Measurements from ENCODE around the gene IKBIP. TPM values are rescaled to one million over a fixed set of nuclear protein-coding genes. Genes with fewer than 3 reads are reported as not detected.
A peak's percentile ranks its signal among the peaks of the same experiment; 100 is the strongest.

IKBIP gene
- total and polyA plus RNA-seq, 9 of the 15 experiments (the other 6 are each of a cell fraction or from before 2014, with no cell fraction given), result 3.3 to 19.5 (median 14.9) TPM

DNA sequence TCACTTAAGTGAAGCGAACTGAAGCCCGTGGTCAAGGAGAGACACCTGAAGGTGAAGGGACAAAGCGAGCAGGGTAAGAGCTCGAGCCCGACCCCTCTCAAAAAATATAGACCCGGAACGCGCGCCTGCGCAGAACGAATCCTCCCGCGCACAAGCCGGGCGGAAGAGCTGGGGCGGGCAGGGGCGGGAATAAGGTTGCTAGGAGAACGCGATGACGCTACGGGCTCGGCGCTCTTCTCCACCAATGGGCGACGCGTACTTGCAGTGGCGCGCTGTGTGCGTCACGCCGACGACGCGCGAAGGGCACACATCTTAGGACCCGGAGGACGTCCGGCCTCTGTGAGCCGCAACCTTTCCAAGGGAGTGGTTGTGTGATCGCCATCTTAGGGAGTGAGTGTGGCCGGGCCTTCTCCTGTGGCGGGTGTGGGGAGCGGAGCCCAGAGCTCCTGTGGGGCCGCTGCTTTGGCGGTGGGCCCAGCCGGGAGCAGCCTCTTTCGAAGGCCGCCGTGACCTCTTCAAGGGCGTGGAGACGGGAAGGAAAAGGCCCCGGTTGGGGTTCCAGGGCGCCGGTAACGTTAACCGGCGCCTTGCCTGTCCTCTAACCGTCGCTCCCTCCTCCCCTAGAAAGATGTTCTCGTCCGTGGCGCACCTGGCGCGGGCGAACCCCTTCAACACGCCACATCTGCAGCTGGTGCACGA lies 51.1 kb downstream of the IKBIP start, which contains the start of gene SLC25A3 (continued):
- TF ChIP-seq ZBTB7A (IDR thresholded peaks at IDR 0.05; ENCODE audit: borderline replicate concordance, control insufficient read depth, low read depth, low read length) (peak; percentile 57; the same call in 1 of the 2 replicates), KLF10 (CRISPR knock-in tag; IDR thresholded peaks at IDR 0.05) (no peak), ZNF354B (CRISPR knock-in tag; IDR thresholded peaks at IDR 0.05) (no peak), FOSL1 (tag; conservative IDR thresholded peaks at IDR 0.05) (no peak; the same call in 1 of the 2 replicates), TCF7L2 (IDR thresholded peaks at IDR 0.05; ENCODE audit: low read depth, low read length) (no peak), ASH1L (IDR thresholded peaks at IDR 0.05; ENCODE audit: borderline replicate concordance, low read depth, partially characterized antibody) (no peak), RAD21 (CRISPR knock-in tag; conservative IDR thresholded peaks at IDR 0.05 in 1 of 2, IDR thresholded peaks at IDR 0.05 in 1 of 2) (no peak; a peak in 1 of 4 replicates), XRCC5 (IDR thresholded peaks at IDR 0.05; ENCODE audit: low read depth, low read length) (peak; percentile 17; the same call in 1 of the 2 replicates), GATAD2B (IDR thresholded peaks at IDR 0.05; ENCODE audit: borderline replicate concordance) (no peak), JUNB (CRISPR knock-in tag; conservative IDR thresholded peaks at IDR 0.05) (no peak), HNRNPL (IDR thresholded peaks at IDR 0.05; ENCODE audit: low read depth, low read length) (no peak), CREM (IDR thresholded peaks at IDR 0.05; ENCODE audit: low read depth) (peak; percentile 100), TCF3 (CRISPR knock-in tag; IDR thresholded peaks at IDR 0.05) (no peak), HDAC2 (IDR thresholded peaks at IDR 0.05) (no peak), USF2 (CRISPR knock-in tag; IDR thresholded peaks at IDR 0.05) (no peak), ZNF311 (CRISPR knock-in tag; IDR thresholded peaks at IDR 0.05) (no peak), ZNF197 (CRISPR knock-in tag; IDR thresholded peaks at IDR 0.05; ENCODE audit: low read depth) (0 out of 2 replicates have a peak, but pooled peaks have one; percentile 70), CHD4 (IDR thresholded peaks at IDR 0.05; ENCODE audit: insufficient read depth, insufficient replicate concordance, low read depth, low read length, poor library complexity, severe bottlenecking) (no peak), TOE1 (IDR thresholded peaks at IDR 0.05; ENCODE audit: borderline replicate concordance) (peak; percentile 75; the same call in 1 of the 2 replicates), TOE1 (CRISPR knock-in tag; IDR thresholded peaks at IDR 0.05; ENCODE audit: borderline replicate concordance, low read depth) (no peak), NCOR1 (IDR thresholded peaks at IDR 0.05) (0 out of 2 replicates have a peak, but pooled peaks have one; percentile 24), ETS2 (tag; IDR thresholded peaks at IDR 0.05; ENCODE audit: borderline replicate concordance, poor library complexity, severe bottlenecking) (no peak), NFIC (IDR thresholded peaks at IDR 0.05) (peak; percentile 55), SMC3 (conservative IDR thresholded peaks at IDR 0.05; ENCODE audit: insufficient read depth, low read depth, low read length) (no peak), ZBTB17 (CRISPR knock-in tag; IDR thresholded peaks at IDR 0.05) (no peak), FOXP4 (CRISPR knock-in tag; IDR thresholded peaks at IDR 0.05; ENCODE audit: borderline replicate concordance) (no peak), E2F3 (CRISPR knock-in tag; IDR thresholded peaks at IDR 0.05) (no peak; the same call in 1 of the 2 replicates)

Data from K562 (cell line).